Left lung (tissue), 8 donors: ENCODE data around the gene GAGE1. TPM values are rescaled to one million over a fixed set of nuclear protein-coding genes. Genes with fewer than 3 reads are reported as not detected.

Experiments
- polyA plus RNA-seq, 6 donors: library from polyadenylated mRNA; unstranded; fragments of 120-200 nt; gene quantifications; one replicate each; pipeline ENCODE4 v1.2.1, GENCODE V29; 2013; ENCODE audit not compliant: insufficient read length in 6 of 6
- total RNA-seq, 2 donors: library from RNA; stranded (reverse); fragmentation: NEBNext Ultra II Directional; extraction: Animal tissue kit (Norgen Biotek cat#: 25700); gene quantifications; one replicate each; pipeline ENCODE4 v1.2.1, GENCODE V29; 2021
- donor health status: DM: no; HTN: yes; CAD: no.
- donor health status: DM: no; HTN: no; CAD: no.

Gene GAGE1
- total and polyA plus RNA-seq, 8 donors: 0.06 TPM; not detected in 7

Other genes starting within 250 kb of the GAGE1 start
- gene GAGE12C, start 66.8 kb upstream of the GAGE1 start, total RNA-seq: not detected
- gene GAGE12C, start 66.8 kb upstream of the GAGE1 start, polyA plus RNA-seq: not detected
- gene GAGE12D, start 57.3 kb upstream of the GAGE1 start, total RNA-seq: not detected
- gene GAGE12D, start 57.3 kb upstream of the GAGE1 start, polyA plus RNA-seq: not detected
- not detected for gene GAGE12E, start 47.7 kb upstream of the GAGE1 start, total RNA-seq
- gene GAGE12E, start 47.7 kb upstream of the GAGE1 start, polyA plus RNA-seq: not detected
- gene GAGE12F, start 38.2 kb upstream of the GAGE1 start, total RNA-seq: not detected
- not detected for gene GAGE12F, start 38.2 kb upstream of the GAGE1 start, polyA plus RNA-seq
- not detected for gene GAGE12G, start 28.6 kb upstream of the GAGE1 start, total RNA-seq
- not detected for gene GAGE12G, start 28.6 kb upstream of the GAGE1 start, polyA plus RNA-seq
- not detected for gene GAGE12H, start 19.1 kb upstream of the GAGE1 start, total RNA-seq
- gene GAGE12H, start 19.1 kb upstream of the GAGE1 start, polyA plus RNA-seq: not detected
- not detected for gene GAGE2A, start 9.5 kb upstream of the GAGE1 start, total RNA-seq
- gene GAGE2A, start 9.5 kb upstream of the GAGE1 start, polyA plus RNA-seq: not detected
- not detected for gene PAGE1, start 97.0 kb downstream of the GAGE1 start, total RNA-seq
- not detected for gene PAGE1, start 97.0 kb downstream of the GAGE1 start, polyA plus RNA-seq
- not detected for gene PAGE4, start 230.3 kb downstream of the GAGE1 start, total RNA-seq
- under 1 TPM in 1 of 6 donors, not detected in 5; 0.59 TPM for gene PAGE4, start 230.3 kb downstream of the GAGE1 start, polyA plus RNA-seq